ENCODE results near the gene TNIP3.

TNIP3 gene

DNA sequence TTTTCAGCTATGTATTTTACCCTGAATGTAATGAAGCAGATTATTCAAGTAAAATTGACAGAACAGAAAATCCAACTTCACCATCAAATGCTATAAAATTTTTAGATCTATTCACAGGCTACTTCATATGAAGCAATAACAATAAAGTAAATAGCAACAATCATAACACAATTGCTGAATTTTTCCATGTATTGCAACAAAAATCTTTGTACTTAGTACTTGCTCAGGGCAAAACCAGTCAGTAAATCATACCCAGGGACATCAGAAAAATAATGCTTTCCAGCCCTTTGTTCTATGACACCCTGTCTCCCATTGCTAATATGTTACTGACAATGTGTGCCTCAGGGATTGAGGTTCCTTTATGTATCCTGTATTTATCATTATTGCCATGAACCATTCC lies 15.5 kb downstream of the TNIP3 start:
- Histone ChIP-seq H3K4me3 (ENCODE audit: low read length) (no peak overlapping the region), H3K9ac (ENCODE audit: low read length) (no peak overlapping the region), H3K4me1 (ENCODE audit: control insufficient read depth, insufficient read depth, low read length) (peaks cover 13% of the 10 kb centered on the region), H3K9me3 (ENCODE audit: control insufficient read depth, low read length) (no peaks in the 10 kb centered on the region), H3K36me3 (ENCODE audit: control insufficient read depth, insufficient read depth, low read length, severe bottlenecking) (no peaks in the 10 kb centered on the region), H3K27me3 (replicated peaks; ENCODE audit: control insufficient read depth, insufficient read depth, low read length) (no peaks in the 10 kb centered on the region)
- DNase-seq (ENCODE audit: low read depth), result no peak

DNA sequence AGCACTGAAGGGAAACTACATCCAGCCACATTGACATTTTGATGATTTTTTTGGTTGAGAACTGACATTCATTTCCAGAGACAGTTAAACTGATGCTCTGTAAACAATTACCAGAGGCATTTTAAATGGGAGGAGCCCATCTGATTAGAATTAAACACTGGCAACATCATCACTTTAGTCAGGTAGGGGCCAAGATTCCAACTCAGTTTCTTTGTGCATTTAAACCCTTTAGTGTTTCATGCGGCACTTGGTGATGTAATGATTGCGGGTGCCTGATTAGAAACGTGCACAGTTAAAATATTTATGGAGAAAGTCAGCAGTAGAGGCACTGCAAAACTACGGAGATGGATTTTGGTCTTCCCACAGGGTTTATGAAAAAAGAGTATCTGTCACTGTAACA lies 16.1 kb downstream of the TNIP3 start:
- Histone ChIP-seq H3K36me3 (ENCODE audit: control insufficient read depth, insufficient read depth, low read length, severe bottlenecking) (no peaks in the 10 kb centered on the region), H3K9me3 (ENCODE audit: control insufficient read depth, low read length) (no peaks in the 10 kb centered on the region), H3K4me3 (ENCODE audit: low read length) (peak overlapping the region; percentile 55), H3K4me1 (ENCODE audit: control insufficient read depth, insufficient read depth, low read length) (peaks cover 13% of the 10 kb centered on the region), H3K27me3 (replicated peaks; ENCODE audit: control insufficient read depth, insufficient read depth, low read length) (no peaks in the 10 kb centered on the region), H3K9ac (ENCODE audit: low read length) (no peak overlapping the region)
- peak; percentile 32 for DNase-seq (ENCODE audit: low read depth)

DNA sequence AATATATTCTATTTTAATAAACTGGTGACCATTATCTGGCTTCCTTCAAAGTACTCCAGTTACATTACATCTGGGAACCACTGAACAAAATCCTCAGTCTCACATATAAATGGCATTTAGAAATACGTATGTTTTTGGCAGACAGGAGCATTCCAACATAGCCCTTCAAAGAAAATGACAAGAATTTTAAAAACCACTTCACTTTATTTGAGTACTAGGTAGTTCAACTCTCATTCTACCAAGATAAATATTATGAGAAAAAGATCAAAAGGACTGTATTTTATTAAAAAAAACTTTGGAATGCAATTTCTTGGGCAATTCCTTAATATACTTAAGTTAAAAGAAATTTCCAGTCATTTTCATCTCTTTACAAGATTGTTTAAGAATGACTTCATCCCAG lies 17.6 kb downstream of the TNIP3 start:
- H3K4me1 ChIP-seq (ENCODE audit: control insufficient read depth, insufficient read depth, low read length), result peaks cover 16% of the 10 kb centered on the region
- no peak overlapping the region for H3K4me3 ChIP-seq (ENCODE audit: low read length)
- no peak for DNase-seq (ENCODE audit: low read depth)
- no peak overlapping the region for H3K9ac ChIP-seq (ENCODE audit: low read length)
- no peaks in the 10 kb centered on the region for H3K9me3 ChIP-seq (ENCODE audit: control insufficient read depth, low read length)
- H3K27me3 ChIP-seq (replicated peaks; ENCODE audit: control insufficient read depth, insufficient read depth, low read length), result no peaks in the 10 kb centered on the region
- no peaks in the 10 kb centered on the region for H3K36me3 ChIP-seq (ENCODE audit: control insufficient read depth, insufficient read depth, low read length, severe bottlenecking)

DNA sequence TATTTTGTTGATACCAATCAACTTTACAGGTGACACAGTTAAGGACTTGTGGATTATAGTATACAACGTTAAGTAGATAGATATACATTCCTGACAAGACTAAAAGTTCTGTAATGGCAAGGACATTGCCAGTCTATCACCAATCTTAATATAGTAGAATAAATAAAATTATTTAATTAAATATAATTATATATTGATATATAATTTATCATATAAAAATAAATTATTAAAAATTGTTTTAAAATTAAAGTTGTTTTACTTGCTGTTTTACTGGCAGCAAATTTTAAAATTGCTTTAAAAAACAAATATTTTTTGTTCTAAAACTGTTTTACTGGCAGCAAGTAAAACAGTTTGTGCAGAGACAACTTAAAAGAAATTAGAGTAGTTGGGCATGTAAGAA lies 18.7 kb downstream of the TNIP3 start:
- Histone ChIP-seq H3K27me3 (replicated peaks; ENCODE audit: control insufficient read depth, insufficient read depth, low read length) (no peaks in the 10 kb centered on the region), H3K9me3 (ENCODE audit: control insufficient read depth, low read length) (no peaks in the 10 kb centered on the region), H3K4me1 (ENCODE audit: control insufficient read depth, insufficient read depth, low read length) (peaks cover 26% of the 10 kb centered on the region), H3K36me3 (ENCODE audit: control insufficient read depth, insufficient read depth, low read length, severe bottlenecking) (no peaks in the 10 kb centered on the region), H3K9ac (ENCODE audit: low read length) (no peak overlapping the region), H3K4me3 (ENCODE audit: low read length) (no peak overlapping the region)
- DNase-seq (ENCODE audit: low read depth), result no peak

DNA sequence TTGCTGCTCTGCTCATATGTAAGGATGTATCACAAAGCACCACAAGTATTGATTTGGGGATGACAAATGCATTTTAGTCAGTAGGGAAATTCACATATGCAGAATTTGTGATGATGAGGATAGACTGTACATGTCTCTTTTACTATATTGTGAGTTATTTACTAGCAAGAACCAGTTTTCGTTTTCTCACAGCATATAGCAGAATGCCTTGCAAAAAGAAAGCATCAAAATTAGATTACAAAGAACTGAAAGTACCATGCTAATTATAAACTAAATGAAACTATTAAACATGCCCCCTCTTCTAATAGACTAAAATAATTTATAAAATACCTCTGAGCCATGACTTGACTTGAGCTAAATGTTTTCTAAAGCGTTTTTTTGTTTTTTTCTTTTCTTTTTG lies 20.1 kb downstream of the TNIP3 start:
- H3K9me3 ChIP-seq (ENCODE audit: control insufficient read depth, low read length), result no peaks in the 10 kb centered on the region
- H3K36me3 ChIP-seq (ENCODE audit: control insufficient read depth, insufficient read depth, low read length, severe bottlenecking), result no peaks in the 10 kb centered on the region
- H3K4me3 ChIP-seq (ENCODE audit: low read length), result no peak overlapping the region
- DNase-seq (ENCODE audit: low read depth), result no peak
- H3K4me1 ChIP-seq (ENCODE audit: control insufficient read depth, insufficient read depth, low read length), result peaks cover 38% of the 10 kb centered on the region
- H3K27me3 ChIP-seq (replicated peaks; ENCODE audit: control insufficient read depth, insufficient read depth, low read length), result no peaks in the 10 kb centered on the region
- no peak overlapping the region for H3K9ac ChIP-seq (ENCODE audit: low read length)

DNA sequence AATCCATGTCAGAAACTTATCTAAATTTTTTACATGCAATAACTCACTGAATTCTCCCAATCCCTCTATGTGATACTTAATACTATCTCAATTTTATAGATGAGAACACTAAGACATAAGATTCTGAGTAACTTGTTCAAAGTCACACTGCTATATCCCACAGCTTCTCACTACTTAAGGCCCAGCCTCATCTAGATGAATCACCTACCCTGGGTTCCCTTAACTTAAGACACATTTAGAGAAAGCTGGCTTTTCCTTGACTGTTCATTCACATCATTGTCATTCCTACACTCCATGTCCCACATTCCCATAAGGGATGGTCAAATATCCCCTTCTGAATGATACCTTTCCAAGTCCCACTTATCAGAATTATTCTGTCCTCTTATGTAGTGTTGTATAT lies 21.0 kb downstream of the TNIP3 start:
- Histone ChIP-seq H3K4me1 (ENCODE audit: control insufficient read depth, insufficient read depth, low read length) (peaks cover 31% of the 10 kb centered on the region), H3K9me3 (ENCODE audit: control insufficient read depth, low read length) (no peaks in the 10 kb centered on the region), H3K4me3 (ENCODE audit: low read length) (no peak overlapping the region), H3K9ac (ENCODE audit: low read length) (no peak overlapping the region), H3K36me3 (ENCODE audit: control insufficient read depth, insufficient read depth, low read length, severe bottlenecking) (no peaks in the 10 kb centered on the region), H3K27me3 (replicated peaks; ENCODE audit: control insufficient read depth, insufficient read depth, low read length) (no peaks in the 10 kb centered on the region)
- DNase-seq (ENCODE audit: low read depth), result no peak

DNA sequence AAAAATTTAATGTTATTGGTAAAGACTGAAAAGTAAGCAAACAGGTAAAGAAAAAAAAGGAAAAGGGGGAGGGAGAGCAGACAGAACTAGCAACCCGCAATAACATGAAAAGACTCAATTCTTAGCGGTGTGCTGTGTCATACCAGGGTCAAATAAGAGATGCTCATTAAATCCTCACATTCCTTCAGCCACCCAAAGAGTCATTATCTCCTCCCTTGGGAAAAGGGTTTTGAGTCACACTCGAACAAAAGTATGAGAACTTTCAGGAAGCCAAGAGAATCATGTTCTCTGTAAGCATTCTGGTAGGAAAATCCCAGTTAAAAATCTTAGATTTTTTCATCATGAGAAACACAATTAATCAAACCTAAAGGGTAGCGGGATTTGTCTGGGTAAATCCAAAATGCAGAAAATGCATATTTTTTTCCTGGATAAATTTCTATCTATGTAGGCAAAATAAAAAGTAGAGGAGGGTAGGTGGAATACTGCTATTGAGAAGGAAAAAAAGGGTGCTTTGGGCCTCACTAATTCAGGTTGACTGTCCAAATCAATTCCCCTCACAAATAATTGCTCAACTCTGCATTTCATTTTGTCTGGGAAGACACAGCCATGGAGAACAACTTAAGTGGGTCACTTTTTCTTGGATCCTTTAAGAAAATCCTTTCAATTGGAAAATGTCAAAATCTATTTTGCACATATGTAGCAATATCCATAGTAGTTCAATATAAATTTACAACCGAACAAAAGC lies 23.2 kb downstream of the TNIP3 start:
- no peaks in the 10 kb centered on the region for H3K27me3 ChIP-seq (replicated peaks; ENCODE audit: control insufficient read depth, insufficient read depth, low read length)
- H3K9ac ChIP-seq (ENCODE audit: low read length), result no peak overlapping the region
- no peaks in the 10 kb centered on the region for H3K36me3 ChIP-seq (ENCODE audit: control insufficient read depth, insufficient read depth, low read length, severe bottlenecking)
- H3K4me3 ChIP-seq (ENCODE audit: low read length), result no peak overlapping the region
- DNase-seq (ENCODE audit: low read depth), result peak; percentile 53
- H3K4me1 ChIP-seq (ENCODE audit: control insufficient read depth, insufficient read depth, low read length), result peaks cover 30% of the 10 kb centered on the region
- H3K9me3 ChIP-seq (ENCODE audit: control insufficient read depth, low read length), result no peaks in the 10 kb centered on the region

DNA sequence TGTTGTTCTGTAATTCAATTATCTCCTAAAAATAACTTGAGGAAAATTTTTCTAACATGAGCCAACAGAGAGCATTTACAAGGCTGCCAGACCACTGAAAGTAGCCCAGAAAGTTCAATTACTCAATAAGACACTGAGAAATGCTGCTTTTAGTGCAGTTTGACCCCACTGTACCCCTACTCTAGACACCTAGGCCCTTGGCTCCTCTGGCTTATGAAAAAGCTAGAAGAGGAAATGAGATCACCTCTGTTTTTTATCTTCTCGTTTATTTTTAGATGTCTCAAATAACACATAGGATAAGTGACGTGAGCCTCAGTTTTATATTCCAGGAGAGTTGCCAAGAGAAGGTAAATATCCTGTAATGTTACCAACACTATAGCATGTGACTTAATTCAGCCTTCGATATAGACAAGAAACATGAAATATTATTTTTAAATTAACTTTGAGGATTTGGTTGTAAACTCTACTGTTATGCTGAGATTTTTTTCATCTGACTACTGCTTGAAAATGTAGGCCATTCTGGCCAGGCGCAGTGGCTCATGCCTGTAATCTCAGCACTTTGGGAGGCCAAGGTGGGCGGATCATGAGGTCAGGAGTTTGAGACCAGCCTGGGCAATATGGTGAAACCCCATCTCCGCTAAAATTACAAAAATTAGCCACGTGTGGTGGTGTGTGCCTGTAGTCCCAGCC lies 24.4 kb downstream of the TNIP3 start:
- peak; percentile 57 for DNase-seq (ENCODE audit: low read depth)
- no peaks in the 10 kb centered on the region for H3K9me3 ChIP-seq (ENCODE audit: control insufficient read depth, low read length)
- no peak overlapping the region for H3K9ac ChIP-seq (ENCODE audit: low read length)
- no peaks in the 10 kb centered on the region for H3K36me3 ChIP-seq (ENCODE audit: control insufficient read depth, insufficient read depth, low read length, severe bottlenecking)
- no peaks in the 10 kb centered on the region for H3K27me3 ChIP-seq (replicated peaks; ENCODE audit: control insufficient read depth, insufficient read depth, low read length)
- no peak overlapping the region for H3K4me3 ChIP-seq (ENCODE audit: low read length)
- peaks cover 30% of the 10 kb centered on the region for H3K4me1 ChIP-seq (ENCODE audit: control insufficient read depth, insufficient read depth, low read length)

DNA sequence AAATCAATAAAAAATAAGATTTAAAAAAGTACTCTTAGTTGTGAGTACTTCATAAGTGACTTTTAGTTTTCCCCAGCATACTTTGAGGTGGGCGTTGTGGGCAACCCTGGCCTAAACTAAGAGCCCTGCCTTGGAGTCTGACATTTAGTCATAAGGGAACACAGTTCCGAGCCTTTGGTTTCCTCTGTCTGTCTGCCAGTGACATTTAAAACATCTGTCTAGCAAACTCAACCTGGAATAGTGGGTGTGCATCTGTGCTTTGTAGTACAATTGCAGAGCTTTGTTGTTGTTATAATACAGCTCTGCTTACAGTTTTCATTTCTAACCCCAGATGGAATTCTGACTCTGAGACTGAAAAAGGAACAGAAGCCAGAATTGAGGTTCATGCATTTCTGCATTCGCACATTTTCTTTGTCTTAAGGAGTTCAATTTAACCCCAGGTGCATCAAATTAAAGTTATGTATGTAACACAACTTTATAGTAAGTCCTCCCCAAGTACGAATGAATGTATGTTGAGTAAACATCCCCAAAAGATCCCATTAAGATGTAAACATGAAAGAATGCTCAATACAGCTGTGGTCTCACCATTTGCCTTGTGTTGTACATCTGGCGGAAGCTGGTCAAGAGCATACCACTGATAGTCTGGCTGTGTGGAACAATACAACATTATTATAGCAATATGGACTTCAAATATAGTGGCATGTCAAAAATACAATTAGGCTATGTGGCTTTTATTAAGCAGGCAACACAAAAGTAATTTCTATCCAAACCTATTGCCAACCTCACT lies 25.9 kb downstream of the TNIP3 start:
- Histone ChIP-seq H3K27me3 (replicated peaks; ENCODE audit: control insufficient read depth, insufficient read depth, low read length) (no peaks in the 10 kb centered on the region), H3K9me3 (ENCODE audit: control insufficient read depth, low read length) (no peaks in the 10 kb centered on the region), H3K36me3 (ENCODE audit: control insufficient read depth, insufficient read depth, low read length, severe bottlenecking) (no peaks in the 10 kb centered on the region), H3K4me3 (ENCODE audit: low read length) (no peak overlapping the region), H3K9ac (ENCODE audit: low read length) (no peak overlapping the region), H3K4me1 (ENCODE audit: control insufficient read depth, insufficient read depth, low read length) (peaks cover 30% of the 10 kb centered on the region)
- no peak for DNase-seq (ENCODE audit: low read depth)

DNA sequence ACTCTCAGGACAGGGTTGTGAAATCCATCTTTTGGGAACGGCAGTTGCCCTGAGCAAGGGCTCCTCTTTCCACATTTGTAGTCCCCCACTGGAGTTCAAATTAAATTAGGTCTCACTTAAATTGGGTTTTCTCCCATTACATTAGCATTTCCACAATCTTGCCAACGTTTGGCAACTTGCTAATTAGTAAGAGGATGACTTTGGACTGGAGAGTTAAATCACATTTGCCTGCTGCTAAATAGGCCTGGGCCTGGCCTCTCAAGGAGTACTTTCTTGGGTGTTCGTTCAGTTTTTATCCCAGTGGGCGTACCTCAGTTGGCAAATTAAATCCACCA lies 33.8 kb downstream of the TNIP3 start:
- no peak overlapping the region for H3K9ac ChIP-seq (ENCODE audit: low read length)
- no peaks in the 10 kb centered on the region for H3K27me3 ChIP-seq (replicated peaks; ENCODE audit: control insufficient read depth, insufficient read depth, low read length)
- no peak for DNase-seq (ENCODE audit: low read depth)
- no peaks in the 10 kb centered on the region for H3K36me3 ChIP-seq (ENCODE audit: control insufficient read depth, insufficient read depth, low read length, severe bottlenecking)
- H3K9me3 ChIP-seq (ENCODE audit: control insufficient read depth, low read length), result no peaks in the 10 kb centered on the region
- no peak overlapping the region for H3K4me3 ChIP-seq (ENCODE audit: low read length)
- H3K4me1 ChIP-seq (ENCODE audit: control insufficient read depth, insufficient read depth, low read length), result no peaks in the 10 kb centered on the region

DNA sequence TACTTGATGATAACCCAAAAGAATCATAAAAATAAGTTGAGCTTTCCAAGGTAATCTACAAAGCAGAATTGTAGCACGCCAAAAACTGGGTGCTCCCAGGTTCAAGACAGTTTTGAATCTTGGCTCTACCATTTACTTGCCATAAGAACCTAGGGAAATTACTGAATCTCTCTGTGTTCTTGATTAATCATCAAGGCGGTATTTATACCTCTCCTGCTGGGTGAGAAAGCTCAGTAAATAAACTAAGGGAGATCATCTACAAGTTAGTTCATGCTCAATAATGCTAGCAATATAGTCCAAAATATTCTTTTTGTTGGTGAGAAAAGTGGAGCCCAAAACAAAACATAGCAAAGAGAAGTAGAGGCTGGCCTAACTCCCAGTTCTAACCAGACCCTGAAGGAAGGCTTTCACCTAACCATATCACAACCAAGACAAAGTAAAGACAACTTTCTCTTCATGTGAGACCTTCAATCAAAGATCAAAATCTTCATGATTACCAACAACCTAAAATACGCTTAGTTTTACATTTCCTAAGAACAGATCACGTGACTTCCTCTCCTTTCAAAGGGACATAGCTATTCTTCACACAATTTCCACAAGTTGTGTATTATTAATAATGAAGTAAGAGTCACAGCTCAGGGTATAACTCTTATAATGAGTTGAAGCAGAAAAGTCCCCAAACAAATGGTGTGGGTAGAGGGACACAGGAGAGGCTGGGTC lies 34.4 kb downstream of the TNIP3 start:
- Histone ChIP-seq H3K4me3 (ENCODE audit: low read length) (no peak overlapping the region), H3K9me3 (ENCODE audit: control insufficient read depth, low read length) (no peaks in the 10 kb centered on the region), H3K36me3 (ENCODE audit: control insufficient read depth, insufficient read depth, low read length, severe bottlenecking) (no peaks in the 10 kb centered on the region), H3K27me3 (replicated peaks; ENCODE audit: control insufficient read depth, insufficient read depth, low read length) (no peaks in the 10 kb centered on the region), H3K4me1 (ENCODE audit: control insufficient read depth, insufficient read depth, low read length) (no peaks in the 10 kb centered on the region), H3K9ac (ENCODE audit: low read length) (no peak overlapping the region)
- no peak for DNase-seq (ENCODE audit: low read depth)
